Renal pelvis (tissue), 4 donors: ENCODE data around the gene SLC38A11. TPM values are rescaled to one million over a fixed set of nuclear protein-coding genes. Genes with fewer than 3 reads are reported as not detected.

ENCODE experiments used
- DNase-seq: peaks from one replicate; pipeline ENCODE4 v3.0.0-alpha.2; 2013
- polyA plus RNA-seq, 3 donors: library from polyadenylated mRNA; unstranded; fragments of 120-200 nt; gene quantifications; one replicate each; pipeline ENCODE4 v1.2.1, GENCODE V29; 2013; ENCODE audit not compliant: insufficient read length in 3 of 3

The SLC38A11 gene
- polyA plus RNA-seq, 3 donors = 5.3 to 16.3 (median 13.9) TPM

- DNase-seq = peak; percentile 51
Observed at GRCh38 chr2:164917296-164917903, 37.9 kb downstream of the SLC38A11 start.

- DNase-seq = no peak
Observed at GRCh38 chr2:164915566-164915965, 39.8 kb downstream of the SLC38A11 start.

GRCh38 chr2:164913640-164914350, 41.5 kb downstream of the SLC38A11 start:
- peak; percentile 41 for DNase-seq

- DNase-seq = no peak
Observed at GRCh38 chr2:164913011-164913410, 42.3 kb downstream of the SLC38A11 start.

GRCh38 chr2:164911832-164912231, 43.5 kb downstream of the SLC38A11 start:
- no peak for DNase-seq

- DNase-seq = peak; percentile 11
Observed at GRCh38 chr2:164910101-164910899, 45.0 kb downstream of the SLC38A11 start.

GRCh38 chr2:164906947-164907346, 48.4 kb downstream of the SLC38A11 start:
- no peak for DNase-seq

- DNase-seq = no peak
Observed at GRCh38 chr2:164905307-164905706, 50.0 kb downstream of the SLC38A11 start.

- DNase-seq = no peak
Observed at GRCh38 chr2:164903951-164904350, 51.4 kb downstream of the SLC38A11 start.

- DNase-seq = no peak
Observed at GRCh38 chr2:164903204-164903603, 52.1 kb downstream of the SLC38A11 start.

- no peak for DNase-seq
Observed at GRCh38 chr2:164899121-164899520, 56.2 kb downstream of the SLC38A11 start.

- no peak for DNase-seq
Observed at GRCh38 chr2:164898475-164898874, 56.9 kb downstream of the SLC38A11 start.

- no peak for DNase-seq
Observed at GRCh38 chr2:164897469-164898260, 57.7 kb downstream of the SLC38A11 start.

GRCh38 chr2:164896634-164897355, 58.5 kb downstream of the SLC38A11 start:
- DNase-seq = no peak

- DNase-seq = no peak
Observed at GRCh38 chr2:164896226-164896625, 59.1 kb downstream of the SLC38A11 start.

GRCh38 chr2:164891460-164891859, 63.9 kb downstream of the SLC38A11 start:
- no peak for DNase-seq

- no peak for DNase-seq
Observed at GRCh38 chr2:164890544-164890943, 64.8 kb downstream of the SLC38A11 start.

GRCh38 chr2:164888592-164888991, 66.7 kb downstream of the SLC38A11 start:
- DNase-seq = no peak

GRCh38 chr2:164887434-164888144, 67.7 kb downstream of the SLC38A11 start:
- no peak for DNase-seq

- no peak for DNase-seq
Observed at GRCh38 chr2:164882276-164882675, 73.0 kb downstream of the SLC38A11 start.

GRCh38 chr2:164881524-164881923, 73.8 kb downstream of the SLC38A11 start:
- no peak for DNase-seq
